H1 (cell line): ENCODE measurements around the gene MITF. TPM values are rescaled to one million over a fixed set of nuclear protein-coding genes. Genes with fewer than 3 reads are reported as not detected.

Experiments
- CTCF ChIP-seq, 3 experiments: IDR thresholded peaks; 1 replicate in 2 of 3; 2 replicates in 1 of 3; pipeline versions ENCODE4 v1.5.1 to v1.6.1; 2011; ENCODE audit warnings: low read length in 3 of 3, mild to moderate bottlenecking in 3 of 3, inconsistent platforms in 2 of 3, low read depth in 1 of 3, moderate library complexity in 1 of 3; ENCODE audit not compliant: insufficient read depth in 1 of 3; ENCODE audit errors: control extremely low read depth in 1 of 3
- KDM4A ChIP-seq: IDR thresholded peaks from one replicate; pipeline ENCODE4 v1.7.1; 2012; ENCODE audit warnings: low read depth, mild to moderate bottlenecking, moderate library complexity, low read length, inconsistent platforms; ENCODE audit not compliant: severe bottlenecking
- SP1 ChIP-seq: IDR thresholded peaks from 2 replicates; pipeline ENCODE4 v1.6.1; 2011; ENCODE audit warnings: low read depth, low read length
- TEAD4 ChIP-seq: IDR thresholded peaks from 2 replicates; pipeline ENCODE4 v1.6.1; 2012; ENCODE audit warnings: low read depth, low read length, inconsistent platforms, mixed read lengths
- polyA plus RNA-seq, 7 experiments: library from polyadenylated mRNA; depleted of rRNA in 3 of 7; stranded (reverse) in 5 of 7; unstranded in 2 of 7; fragments of >200 nt in 5 of 7; fragments of 200-250 nt in 2 of 7; gene quantifications; 1 replicate in 5 of 7; 2 replicates in 1 of 7; 4 replicates in 1 of 7; pipeline versions ENCODE4 v1.2.1 to v1.2.3, GENCODE V29; 2011 to 2013; ENCODE audit warnings: missing spikeins in 2 of 7, mixed read lengths in 2 of 7
- total RNA-seq: library from RNA; stranded (reverse); fragmentation: NEBNext Ultra II Directional; extraction: Animal tissue kit (Norgen Biotek cat#: 25700); gene quantifications from 2 replicates; pipeline ENCODE4 v1.2.1, GENCODE V29; 2021
- TF ChIP-seq, protein P1 (sequence below): IDR thresholded peaks from 2 replicates; pipeline ENCODE4 v1.6.1; 2012; ENCODE audit warnings: inconsistent platforms

The MITF gene
- total and polyA plus RNA-seq, 2 of the 8 experiments (the other 6 are each of a cell fraction or from before 2014, with no cell fraction given) = 0.53 to 1.4 TPM

DNA sequence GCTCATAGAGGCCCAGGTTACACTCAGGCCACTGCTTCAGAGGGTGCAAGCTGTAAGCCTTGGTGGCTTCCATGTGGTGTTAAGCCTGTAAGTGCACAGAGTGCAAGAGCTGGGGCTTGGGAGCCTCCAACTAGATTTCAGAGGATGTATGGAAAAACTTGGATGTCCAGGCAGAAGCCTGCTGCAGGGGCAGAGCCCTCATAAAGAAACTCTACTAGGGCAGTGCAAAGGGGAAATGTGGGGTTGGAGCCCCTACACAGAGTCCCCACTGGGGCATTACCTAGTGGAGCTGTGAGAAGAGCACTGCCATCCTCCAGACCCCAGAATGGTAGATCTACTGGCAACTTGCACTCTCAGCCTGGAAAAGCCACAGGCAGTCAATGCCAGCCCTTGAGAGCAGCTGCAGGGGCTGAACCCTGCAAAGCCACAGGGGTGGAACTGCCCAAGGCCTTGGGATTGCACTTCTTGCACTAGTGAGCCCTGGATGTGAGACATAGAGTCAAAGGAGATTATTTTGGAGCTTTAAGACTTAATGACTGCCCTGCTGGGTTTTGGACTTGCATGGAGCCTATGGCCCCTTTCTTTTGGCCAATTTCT, 14.0 kb downstream of the MITF start (continued):
- no peak for TF ChIP-seq CTCF (IDR thresholded peaks at IDR 0.05; ENCODE audit: control extremely low read depth in 1 of 3, insufficient read depth in 1 of 3, low read depth in 1 of 3, low read length in 3 of 3)
- TF ChIP-seq, protein P1, sequence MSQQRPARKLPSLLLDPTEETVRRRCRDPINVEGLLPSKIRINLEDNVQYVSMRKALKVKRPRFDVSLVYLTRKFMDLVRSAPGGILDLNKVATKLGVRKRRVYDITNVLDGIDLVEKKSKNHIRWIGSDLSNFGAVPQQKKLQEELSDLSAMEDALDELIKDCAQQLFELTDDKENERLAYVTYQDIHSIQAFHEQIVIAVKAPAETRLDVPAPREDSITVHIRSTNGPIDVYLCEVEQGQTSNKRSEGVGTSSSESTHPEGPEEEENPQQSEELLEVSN = no peak
- no peak for TF ChIP-seq KDM4A
- TF ChIP-seq TEAD4 = no peak
- no peak for TF ChIP-seq SP1
